ENCODE measurements around the gene MYH16.
"Not testable (repeated sequence)": the region's sequence is repeated elsewhere in the genome, so short reads cannot be mapped to it uniquely, and the experiment has no call there.

Gene MYH16

GRCh38 chr7:99310004-99310403, 37.4 kb downstream of the MYH16 start:
- Mint-ChIP-seq H3K27me3 (peaks cover 2% of the 10 kb centered on the region), H3K4me3 (no peak overlapping the region), H3K36me3 (no peaks in the 10 kb centered on the region), H3K4me1 (no peaks in the 10 kb centered on the region), H3K27ac (no peak overlapping the region), H3K9me3 (no peaks in the 10 kb centered on the region)

DNA sequence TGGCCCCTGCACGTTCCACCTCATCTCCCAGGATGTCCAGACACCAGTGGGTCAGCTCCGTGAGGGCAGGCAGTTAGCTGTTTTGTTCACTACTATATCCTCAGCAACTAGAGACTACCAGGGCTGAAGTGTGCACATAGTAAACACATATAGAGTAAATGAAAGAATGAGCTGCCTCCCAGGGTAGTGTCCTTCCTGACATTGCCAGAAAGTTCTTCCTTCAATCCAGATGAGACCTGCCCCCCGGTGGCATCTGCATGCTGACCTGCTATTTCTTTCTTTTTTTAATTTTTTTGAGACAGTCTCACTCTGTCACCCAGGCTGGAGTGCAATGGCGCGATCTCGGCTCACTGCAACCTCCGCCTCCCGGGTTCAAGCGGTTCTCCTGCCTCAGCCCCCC, 39.1 kb downstream of the MYH16 start:
- Mint-ChIP-seq H3K27ac (no peak overlapping the region), H3K4me3 (no peak overlapping the region), H3K27me3 (peaks cover 2% of the 10 kb centered on the region), H3K9me3 (no peaks in the 10 kb centered on the region), H3K36me3 (no peaks in the 10 kb centered on the region), H3K4me1 (no peaks in the 10 kb centered on the region)

- no peaks in the 10 kb centered on the region for H3K4me1 Mint-ChIP-seq
- H3K27ac Mint-ChIP-seq = no peak overlapping the region
- no peaks in the 10 kb centered on the region for H3K36me3 Mint-ChIP-seq
- H3K9me3 Mint-ChIP-seq = no peaks in the 10 kb centered on the region
- no peak overlapping the region for H3K4me3 Mint-ChIP-seq
- H3K27me3 Mint-ChIP-seq = peaks cover 2% of the 10 kb centered on the region
Measured at GRCh38 chr7:99312316-99313203, 39.9 kb downstream of the MYH16 start.

- no peaks in the 10 kb centered on the region for H3K9me3 Mint-ChIP-seq
- peaks cover 2% of the 10 kb centered on the region for H3K27me3 Mint-ChIP-seq
- no peaks in the 10 kb centered on the region for H3K4me1 Mint-ChIP-seq
- no peak overlapping the region for H3K4me3 Mint-ChIP-seq
- H3K27ac Mint-ChIP-seq = no peak overlapping the region
- no peaks in the 10 kb centered on the region for H3K36me3 Mint-ChIP-seq
Measured at GRCh38 chr7:99313204-99313573, 40.5 kb downstream of the MYH16 start.

- Mint-ChIP-seq H3K4me3 (no peak overlapping the region), H3K9me3 (no peaks in the 10 kb centered on the region), H3K27ac (no peak overlapping the region), H3K4me1 (no peaks in the 10 kb centered on the region), H3K36me3 (no peaks in the 10 kb centered on the region), H3K27me3 (peaks cover 2% of the 10 kb centered on the region)
Measured at GRCh38 chr7:99314504-99314903, 41.9 kb downstream of the MYH16 start.

DNA sequence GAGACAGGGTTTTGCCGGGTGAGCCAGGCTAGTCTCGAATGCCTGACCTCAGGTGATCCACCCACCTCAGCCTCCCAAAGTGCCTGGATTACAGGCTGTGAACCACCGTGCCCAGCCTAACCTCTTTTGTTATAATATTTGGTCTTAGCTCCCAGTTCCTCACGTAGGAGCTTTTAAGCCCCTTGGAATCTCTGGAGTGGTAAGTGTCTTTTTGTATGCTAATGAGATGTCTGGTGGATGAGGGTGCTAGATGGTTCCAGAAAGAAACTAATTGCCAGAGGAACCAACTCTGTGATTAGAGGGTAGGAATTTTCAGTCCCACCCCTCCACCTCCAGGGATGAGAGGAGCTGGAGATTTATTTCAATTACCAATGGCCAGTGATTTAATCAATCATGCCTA, 47.7 kb downstream of the MYH16 start:
- no peak overlapping the region for H3K27ac Mint-ChIP-seq
- H3K4me3 Mint-ChIP-seq = no peak overlapping the region
- H3K27me3 Mint-ChIP-seq = no peaks in the 10 kb centered on the region
- H3K36me3 Mint-ChIP-seq = no peaks in the 10 kb centered on the region
- H3K9me3 Mint-ChIP-seq = no peaks in the 10 kb centered on the region
- no peaks in the 10 kb centered on the region for H3K4me1 Mint-ChIP-seq

GRCh38 chr7:99322659-99323058, 50.0 kb downstream of the MYH16 start:
- H3K36me3 Mint-ChIP-seq, H3K4me3 Mint-ChIP-seq, H3K9me3 Mint-ChIP-seq, H3K27ac Mint-ChIP-seq, H3K27me3 Mint-ChIP-seq: not testable (repeated sequence)
- peaks cover 14% of the 10 kb centered on the region for H3K4me1 Mint-ChIP-seq

DNA sequence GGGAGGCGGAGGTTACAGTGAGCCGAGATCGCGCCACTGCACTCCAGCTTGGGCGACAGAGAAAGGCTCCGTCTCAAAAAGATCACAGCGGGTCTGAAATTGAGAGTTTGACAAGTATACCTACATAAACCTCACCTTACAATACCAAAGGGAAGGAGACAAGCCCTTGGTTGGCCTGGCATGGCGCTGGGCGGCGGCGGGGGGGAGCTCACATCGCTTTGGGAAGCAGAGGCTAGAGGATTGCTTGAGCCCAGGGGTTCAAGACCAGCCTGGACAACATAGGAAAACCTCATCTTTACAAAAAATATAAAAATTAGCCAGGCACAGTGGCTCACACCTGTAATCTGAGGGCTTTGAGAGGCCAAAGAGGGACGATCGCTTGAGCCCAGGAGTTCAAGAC, 51.9 kb downstream of the MYH16 start:
- Mint-ChIP-seq H3K9me3 (no peaks in the 10 kb centered on the region), H3K36me3 (no peaks in the 10 kb centered on the region), H3K4me1 (peaks cover 30% of the 10 kb centered on the region), H3K27me3 (no peaks in the 10 kb centered on the region), H3K27ac (peak overlapping the region; percentile 17), H3K4me3 (peak overlapping the region; percentile 94)

- Mint-ChIP-seq H3K27ac (peak overlapping the region; percentile 17), H3K4me3 (peak overlapping the region; percentile 94), H3K9me3 (no peaks in the 10 kb centered on the region), H3K27me3 (no peaks in the 10 kb centered on the region), H3K4me1 (peaks cover 34% of the 10 kb centered on the region), H3K36me3 (no peaks in the 10 kb centered on the region)
Measured at GRCh38 chr7:99325001-99325493, 52.4 kb downstream of the MYH16 start.

DNA sequence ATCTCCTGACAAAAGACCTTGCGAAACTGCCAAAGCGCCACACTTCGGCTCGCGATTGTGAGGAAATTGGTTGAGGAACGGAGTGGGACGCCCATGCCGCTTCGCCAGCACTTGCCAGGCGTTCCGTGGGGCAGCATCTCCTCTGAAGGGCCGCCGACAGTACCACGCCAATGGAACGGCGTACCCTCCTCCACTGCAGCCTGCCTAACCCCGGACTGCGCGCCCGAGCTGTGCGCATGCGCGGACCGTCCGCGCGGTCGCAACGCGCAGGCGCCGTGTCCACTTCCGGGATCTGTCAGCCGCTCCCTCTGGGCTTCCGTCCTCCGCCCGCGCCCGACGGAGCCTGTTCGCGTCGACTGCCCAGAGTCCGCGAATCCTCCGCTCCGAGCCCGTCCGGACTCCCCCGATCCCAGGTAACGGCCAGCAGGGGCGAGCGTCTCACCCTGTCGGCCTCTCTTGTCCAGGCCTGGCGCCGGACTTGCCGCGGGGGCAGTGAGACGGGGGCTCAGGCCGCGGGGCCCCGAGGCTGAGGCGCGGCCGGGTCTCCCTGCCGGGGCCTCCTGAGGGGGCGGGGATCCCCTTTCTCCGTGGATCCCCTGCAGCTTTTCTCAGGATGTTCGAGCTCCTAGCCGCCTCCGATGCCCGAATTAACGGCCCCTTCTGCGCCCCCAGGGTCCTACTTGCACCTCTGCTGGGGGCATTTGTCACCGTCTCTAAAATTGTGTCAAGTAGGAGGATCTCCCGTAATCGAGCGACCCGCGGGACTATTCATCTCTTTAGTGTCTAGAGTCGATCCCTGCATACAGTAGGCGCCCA, 53.2 kb downstream of the MYH16 start, which contains the start of gene ARPC1A:
Gene ARPC1A (plus strand): TSS at position 307 of the 816 bp plus-strand sequence. CDS start 7,456 bp downstream, outside the sequence.
- peaks cover 41% of the 10 kb centered on the region for H3K4me1 Mint-ChIP-seq

GRCh38 chr7:99326408-99326782, 53.8 kb downstream of the MYH16 start:
- Mint-ChIP-seq H3K4me1 (peaks cover 47% of the 10 kb centered on the region), H3K27me3 (no peaks in the 10 kb centered on the region), H3K9me3 (no peaks in the 10 kb centered on the region), H3K36me3 (no peaks in the 10 kb centered on the region), H3K27ac (peak overlapping the region; percentile 84), H3K4me3 (peak overlapping the region; percentile 94)

More for the DNA sequence above, 53.2 kb downstream of the MYH16 start, which contains the start of gene ARPC1A:
- peak within 1 kb of the TSS; percentile 94 for H3K4me3 Mint-ChIP-seq
- H3K9me3 Mint-ChIP-seq = no peaks in the 10 kb centered on the region
- H3K27me3 Mint-ChIP-seq = no peaks in the 10 kb centered on the region
- H3K27ac Mint-ChIP-seq = peak within 1 kb of the TSS; percentile 97
- no peaks in the 10 kb centered on the region for H3K36me3 Mint-ChIP-seq

DNA sequence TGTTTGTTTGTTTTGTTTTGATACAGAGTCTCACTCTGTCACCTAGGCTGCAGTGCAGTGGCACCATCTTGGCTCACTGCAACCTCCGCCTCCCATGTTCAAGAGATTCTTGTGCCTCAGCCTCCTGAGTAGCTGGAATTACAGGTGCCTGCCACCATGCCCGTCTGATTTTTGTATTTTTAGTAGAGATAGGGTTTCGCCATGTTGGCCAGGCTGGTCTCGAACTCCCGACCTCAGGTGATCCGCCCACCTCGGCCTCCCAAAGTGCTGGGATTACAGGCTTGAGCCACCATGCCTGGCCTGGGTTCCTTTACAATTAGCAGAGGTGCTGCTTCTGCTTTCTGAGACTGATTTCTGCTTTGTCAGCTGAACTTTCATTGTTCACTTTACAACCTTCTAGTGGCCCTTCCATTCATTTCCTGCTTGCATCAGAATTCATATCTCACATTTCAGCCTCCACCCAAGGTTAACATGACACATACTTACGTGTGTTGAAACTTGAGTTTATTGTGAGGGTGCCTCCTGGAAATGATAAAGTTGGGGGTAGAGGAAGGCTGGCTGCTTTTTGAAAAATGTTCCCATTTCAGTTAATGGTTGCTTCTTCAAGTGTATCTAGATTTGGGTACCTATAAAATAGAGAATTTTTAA, 57.8 kb downstream of the MYH16 start:
- peak overlapping the region; percentile 92 for H3K27ac Mint-ChIP-seq
- peaks cover 61% of the 10 kb centered on the region for H3K4me1 Mint-ChIP-seq
- H3K9me3 Mint-ChIP-seq, H3K27me3 Mint-ChIP-seq, H3K36me3 Mint-ChIP-seq: not testable (repeated sequence)
- peak overlapping the region; percentile 58 for H3K4me3 Mint-ChIP-seq

- Mint-ChIP-seq H3K4me1 (peaks cover 61% of the 10 kb centered on the region), H3K27ac (peak overlapping the region; percentile 55), H3K36me3 (no peaks in the 10 kb centered on the region), H3K27me3 (no peaks in the 10 kb centered on the region), H3K9me3 (no peaks in the 10 kb centered on the region), H3K4me3 (no peak overlapping the region)
Measured at GRCh38 chr7:99331002-99331401, 58.4 kb downstream of the MYH16 start.

- no peaks in the 10 kb centered on the region for H3K27me3 Mint-ChIP-seq
- H3K4me3 Mint-ChIP-seq = no peak overlapping the region
- H3K36me3 Mint-ChIP-seq = peaks cover 12% of the 10 kb centered on the region
Measured at GRCh38 chr7:99339595-99339994, 67.0 kb downstream of the MYH16 start.

GRCh38 chr7:99340659-99341058, 68.0 kb downstream of the MYH16 start:
- no peaks in the 10 kb centered on the region for H3K27me3 Mint-ChIP-seq
- peaks cover 12% of the 10 kb centered on the region for H3K36me3 Mint-ChIP-seq
- H3K4me1 Mint-ChIP-seq = peaks cover 7% of the 10 kb centered on the region
- H3K9me3 Mint-ChIP-seq = no peaks in the 10 kb centered on the region
- no peak overlapping the region for H3K27ac Mint-ChIP-seq
- no peak overlapping the region for H3K4me3 Mint-ChIP-seq

More at GRCh38 chr7:99339595-99339994, 67.0 kb downstream of the MYH16 start:
- peaks cover 7% of the 10 kb centered on the region for H3K4me1 Mint-ChIP-seq
- H3K9me3 Mint-ChIP-seq = no peaks in the 10 kb centered on the region
- H3K27ac Mint-ChIP-seq = no peak overlapping the region

Measured in activated naive CD4-positive, alpha-beta T cell treated with anti-CD3 and anti-CD28 coated beads, Interleukin-2, amount 50 U/mL, for 24 hours (primary cell).